Measurements from ENCODE around the gene ACSS3.
A peak's percentile ranks its signal among the peaks of the same experiment; 100 is the strongest.

Gene ACSS3

GRCh38 chr12:81120961-81121360 is 43.1 kb downstream of the ACSS3 start:
- no peak for TF ChIP-seq CTCF (IDR thresholded peaks at IDR 0.05; ENCODE audit: control extremely low read depth, extremely low read depth, low read depth, missing control alignments)
- DNase-seq (ENCODE audit: extremely low spot score) = no peak
- ChIA-PET CTCF (interaction anchor here (1.1 to 1.4 kb wide), 3 partner anchors 8 to 20 kb away, joined by 3 to 9 read pairs (median 3); no protein-coding TSS in a partner anchor), POLR2A (no interaction called here)

GRCh38 chr12:81123611-81124010 is 45.7 kb downstream of the ACSS3 start:
- no peak for TF ChIP-seq CTCF (IDR thresholded peaks at IDR 0.05; ENCODE audit: control extremely low read depth, extremely low read depth, low read depth, missing control alignments)
- ChIA-PET CTCF (no interaction called here), POLR2A (no interaction called here)
- DNase-seq (ENCODE audit: extremely low spot score) = no peak

GRCh38 chr12:81125691-81126090 is 47.8 kb downstream of the ACSS3 start:
- no peak for TF ChIP-seq CTCF (IDR thresholded peaks at IDR 0.05; ENCODE audit: control extremely low read depth, extremely low read depth, low read depth, missing control alignments)
- POLR2A ChIA-PET = no interaction called here
- CTCF ChIA-PET = interaction anchor here (2.1 kb wide), 1 partner anchor 10 kb away, joined by 5 read pairs; no protein-coding TSS in a partner anchor
- no peak for DNase-seq (ENCODE audit: extremely low spot score)

- DNase-seq (ENCODE audit: extremely low spot score) = peak; percentile 37
- ChIA-PET POLR2A (no interaction called here), CTCF (interaction anchor here (0.7 to 1.9 kb wide), 11 partner anchors 8 to 719 kb away, joined by 3 to 9 read pairs (median 5); no protein-coding TSS in a partner anchor)
- peak; percentile 75 for TF ChIP-seq CTCF (IDR thresholded peaks at IDR 0.05; ENCODE audit: control extremely low read depth, extremely low read depth, low read depth, missing control alignments)
Observed at GRCh38 chr12:81128930-81129554, 51.2 kb downstream of the ACSS3 start.

- no peak for TF ChIP-seq CTCF (IDR thresholded peaks at IDR 0.05; ENCODE audit: control extremely low read depth, extremely low read depth, low read depth, missing control alignments)
- POLR2A ChIA-PET = no interaction called here
- DNase-seq (ENCODE audit: extremely low spot score) = no peak
- CTCF ChIA-PET = interaction anchor here (1.0 to 2.3 kb wide), 5 partner anchors 11 to 41 kb away, joined by 3 to 8 read pairs (median 4); no protein-coding TSS in a partner anchor
Observed at GRCh38 chr12:81136519-81136918, 58.6 kb downstream of the ACSS3 start.

- no peak for DNase-seq (ENCODE audit: extremely low spot score)
- POLR2A ChIA-PET = no interaction called here
- TF ChIP-seq CTCF (IDR thresholded peaks at IDR 0.05; ENCODE audit: control extremely low read depth, extremely low read depth, low read depth, missing control alignments) = no peak
- CTCF ChIA-PET = interaction anchor here (1.5 to 1.9 kb wide), 3 partner anchors 9 to 39 kb away, joined by 4 to 9 read pairs (median 4); no protein-coding TSS in a partner anchor
Observed at GRCh38 chr12:81137801-81138200, 59.9 kb downstream of the ACSS3 start.
